ENCODE measurements around the gene CLEC16A.

CLEC16A gene

GRCh38 chr16:11225677-11226549 is 281.5 kb downstream of the CLEC16A start:
- ATAC-seq (no peak), DNase-seq (no peak)
- H3K4me1 Mint-ChIP-seq: peaks cover 77% of the 10 kb centered on the region
- no peaks in the 10 kb centered on the region for H3K27me3 Mint-ChIP-seq
- H3K9me3 Mint-ChIP-seq: no peaks in the 10 kb centered on the region
- peak overlapping the region; percentile 67 for H3K4me3 Mint-ChIP-seq
- no peaks in the 10 kb centered on the region for H3K36me3 Mint-ChIP-seq (ENCODE audit: low read depth)
- H3K27ac Mint-ChIP-seq: peak overlapping the region; percentile 98

- no peaks in the 10 kb centered on the region for H3K36me3 Mint-ChIP-seq (ENCODE audit: low read depth)
- H3K27ac Mint-ChIP-seq: peak overlapping the region; percentile 46
- H3K9me3 Mint-ChIP-seq: no peaks in the 10 kb centered on the region
- no peaks in the 10 kb centered on the region for H3K27me3 Mint-ChIP-seq
- peaks cover 90% of the 10 kb centered on the region for H3K4me1 Mint-ChIP-seq
- no peak overlapping the region for H3K4me3 Mint-ChIP-seq
- DNase-seq: no peak
- no peak for ATAC-seq
These were observed 285.1 kb downstream of the CLEC16A start for GRCh38 chr16:11229432-11229831.

GRCh38 chr16:11229906-11230305 is 285.5 kb downstream of the CLEC16A start:
- H3K4me3 Mint-ChIP-seq: no peak overlapping the region
- no peaks in the 10 kb centered on the region for H3K27me3 Mint-ChIP-seq

GRCh38 chr16:11231367-11231970 is 287.1 kb downstream of the CLEC16A start:
- peak overlapping the region; percentile 97 for H3K27ac Mint-ChIP-seq
- DNase-seq: no peak
- ATAC-seq: no peak
- H3K36me3 Mint-ChIP-seq (ENCODE audit: low read depth): no peaks in the 10 kb centered on the region
- peak overlapping the region; percentile 32 for H3K4me3 Mint-ChIP-seq
- H3K27me3 Mint-ChIP-seq: no peaks in the 10 kb centered on the region
- no peaks in the 10 kb centered on the region for H3K9me3 Mint-ChIP-seq
- peaks cover 83% of the 10 kb centered on the region for H3K4me1 Mint-ChIP-seq

More at GRCh38 chr16:11229906-11230305, 285.5 kb downstream of the CLEC16A start:
- DNase-seq (no peak), ATAC-seq (no peak)
- Mint-ChIP-seq H3K27ac (peak overlapping the region; percentile 46), H3K36me3 (ENCODE audit: low read depth) (no peaks in the 10 kb centered on the region), H3K9me3 (no peaks in the 10 kb centered on the region), H3K4me1 (peaks cover 89% of the 10 kb centered on the region)

All from activated naive CD8-positive, alpha-beta T cell treated with anti-CD3 and anti-CD28 coated beads, Interleukin-2, amount 50 U/mL, for 24 hours (primary cell).